K562 (cell line): ENCODE measurements around the gene ERI2. TPM values are rescaled to one million over a fixed set of nuclear protein-coding genes. Genes with fewer than 3 reads are reported as not detected.

Source experiments
- ATAC-seq: fragments of 200-7000 bp; cut with Tn5 transposase; 3 replicates; pipeline ENCODE4 v1.9.1; 2020; ENCODE audit warnings: moderate library complexity
- BruUV-seq: library from RNA; stranded (reverse); fragments of 400-500 nt; replicated peaks from 2 replicates; lab custom pipeline; 2021; lab: Mats Ljungman, UMichigan
- CTCF ChIA-PET: fragments of 300-600 bp; formaldehyde crosslinking; extraction: SDS; loops from one replicate; lab custom pipeline; 2021; ENCODE audit warnings: low intra/inter-chr PET ratio; lab: Yijun Ruan, JAX
- POLR2A ChIA-PET: fragments of 300-600, 350-650 bp; sonication (Branson Sonifier 250); formaldehyde crosslinking; extraction: SDS; loops from one replicate; lab custom pipeline; 2021; ENCODE audit warnings: antibody characterized with exemption, inconsistent platforms; lab: Yijun Ruan, JAX
- DNase-seq, 4 experiments: peaks; one replicate each; pipeline versions ENCODE4 v3.0.0 to v3.0.0-alpha.2; 2011 to 2018; ENCODE audit warnings: low spot score in 3 of 4, mixed read lengths in 3 of 4; ENCODE audit errors: extremely low read depth in 1 of 4
- FAIRE-seq: peaks from 2 replicates; lab custom pipeline; 2011; peaks lifted over from hg19 to GRCh38; lab: Jason Lieb, UNC
- H2AFZ ChIP-seq: 2 replicates; pipeline ENCODE4 v1.6.0; 2011; ENCODE audit warnings: low read depth, low read length, control low read depth, inconsistent platforms
- H3K27ac ChIP-seq: fragments of 200-600 bp; 3 replicates; pipeline ENCODE4 v1.8.0; 2011; ENCODE audit warnings: low read depth, mild to moderate bottlenecking, control low read depth, inconsistent platforms, low read length, moderate library complexity, mixed read lengths; ENCODE audit errors: extremely low read depth
- H3K27me3 ChIP-seq, 2 experiments: fragments of 300-600 bp in 1 of 2; 2 replicates in 1 of 2; 3 replicates in 1 of 2; pipeline versions ENCODE4 v1.6.0 to v1.8.0; 2011; ENCODE audit warnings: inconsistent platforms in 2 of 2, low read length in 2 of 2, mild to moderate bottlenecking in 1 of 2, mixed read lengths in 1 of 2, moderate library complexity in 1 of 2; ENCODE audit not compliant: control insufficient read depth in 2 of 2, insufficient read depth in 2 of 2
- H3K36me3 ChIP-seq: fragments of 300-600 bp; 3 replicates; pipeline ENCODE4 v1.8.0; 2011; ENCODE audit warnings: mild to moderate bottlenecking, low read length, inconsistent platforms; ENCODE audit not compliant: control insufficient read depth, insufficient read depth
- H3K4me1 ChIP-seq, 2 experiments: fragments of 200-600 bp in 1 of 2; replicated peaks in 1 of 2; 2 replicates in 1 of 2; 3 replicates in 1 of 2; pipeline versions ENCODE4 v1.5.1 to v1.8.0; 2011; ENCODE audit warnings: inconsistent platforms in 2 of 2, low read length in 2 of 2, mild to moderate bottlenecking in 1 of 2, mixed read lengths in 1 of 2, moderate library complexity in 1 of 2; ENCODE audit not compliant: control insufficient read depth in 2 of 2, insufficient read depth in 2 of 2
- H3K4me2 ChIP-seq: 2 replicates; pipeline ENCODE4 v1.6.1; 2011; ENCODE audit warnings: low read length, control low read depth, inconsistent platforms, mixed read lengths; ENCODE audit not compliant: insufficient read depth
- H3K4me3 ChIP-seq: fragments of 200-600 bp; sonication (generic), shearing (Covaris generic); 2 replicates; pipeline ENCODE4 v1.5.1; 2016; ENCODE audit warnings: control low read depth, inconsistent platforms
- H3K79me2 ChIP-seq: fragments of 200-600 bp; 3 replicates; pipeline ENCODE4 v1.8.0; 2011; ENCODE audit warnings: low read length, inconsistent platforms; ENCODE audit not compliant: control insufficient read depth, insufficient read depth
- H3K9ac ChIP-seq, 2 experiments: 2 replicates each; pipeline versions ENCODE4 v1.6.0 to v1.6.1; 2011; ENCODE audit warnings: low read depth in 2 of 2, low read length in 2 of 2, control low read depth in 1 of 2, inconsistent platforms in 1 of 2, mild to moderate bottlenecking in 1 of 2, mixed read lengths in 1 of 2; ENCODE audit not compliant: insufficient read depth in 1 of 2
- H3K9me1 ChIP-seq: one replicate; pipeline ENCODE4 v1.6.0; 2011; ENCODE audit warnings: inconsistent platforms, mild to moderate bottlenecking, low read length, moderate library complexity; ENCODE audit not compliant: control insufficient read depth, insufficient read depth
- H3K9me3 ChIP-seq: replicated peaks from 2 replicates; pipeline ENCODE4 v1.5.1; 2011; ENCODE audit warnings: low read depth, low read length, inconsistent platforms; ENCODE audit not compliant: control insufficient read depth, insufficient read depth
- H4K20me1 ChIP-seq: replicated peaks from 2 replicates; pipeline ENCODE4 v1.6.1; 2011; ENCODE audit warnings: low read length, inconsistent platforms, mixed read lengths; ENCODE audit not compliant: control insufficient read depth, insufficient read depth
- ARID3B ChIP-seq: fragments of 250-450 bp; sonication (Bioruptor Pico); IDR thresholded peaks from 2 replicates; pipeline ENCODE4 v1.4.0; 2020; ENCODE audit warnings: borderline replicate concordance
- ASH1L ChIP-seq: fragments of 450-650 bp; IDR thresholded peaks from 2 replicates; pipeline ENCODE4 v1.6.1; 2018; ENCODE audit warnings: borderline replicate concordance, mild to moderate bottlenecking, low read depth; ENCODE audit not compliant: partially characterized antibody
- C11orf30 ChIP-seq: fragments of 450-650 bp; IDR thresholded peaks from 2 replicates; pipeline ENCODE4 v1.6.1; 2016; ENCODE audit warnings: low read depth, mild to moderate bottlenecking
- ELK1 ChIP-seq: sonication (generic); formaldehyde crosslinking; IDR thresholded peaks from 2 replicates; pipeline ENCODE4 v1.8.1; 2022; ENCODE audit warnings: missing genetic modification reagents
- FOXA3 ChIP-seq, 2 experiments: fragments of 450-650 bp in 1 of 2; sonication (generic) in 1 of 2; formaldehyde crosslinking; IDR thresholded peaks in 1 of 2; conservative IDR thresholded peaks in 1 of 2; 2 replicates each; pipeline versions ENCODE4 v1.4.0 to v1.8.0; 2020 to 2022; ENCODE audit warnings: mild to moderate bottlenecking in 2 of 2, missing genetic modification reagents in 1 of 2
- HES1 ChIP-seq: fragments of 450-650 bp; IDR thresholded peaks from 2 replicates; pipeline ENCODE4 v1.6.1; 2016; ENCODE audit warnings: low read depth, mild to moderate bottlenecking, moderate library complexity
- HLTF ChIP-seq: fragments of 450-650 bp; IDR thresholded peaks from 2 replicates; pipeline ENCODE4 v1.6.1; 2016
- HMG20B ChIP-seq: fragments of 250-450 bp; sonication (Bioruptor Pico); IDR thresholded peaks from 2 replicates; pipeline ENCODE4 v1.5.0; 2021; ENCODE audit warnings: mild to moderate bottlenecking
- MED1 ChIP-seq: sonication (generic); formaldehyde crosslinking; IDR thresholded peaks from 2 replicates; pipeline ENCODE4 v1.8.1; 2023; ENCODE audit warnings: missing genetic modification reagents, borderline replicate concordance
- PRMT5 ChIP-seq: sonication (generic); formaldehyde crosslinking; IDR thresholded peaks from 2 replicates; pipeline ENCODE4 v1.5.0; 2020; ENCODE audit warnings: missing genetic modification reagents
- PTTG1 ChIP-seq: fragments of 450-650 bp; IDR thresholded peaks from 2 replicates; pipeline ENCODE4 v1.6.1; 2016; ENCODE audit warnings: low read depth, mild to moderate bottlenecking, missing genetic modification characterization, missing compliant biosample characterization
- RBM25 ChIP-seq: fragments of 200-400 bp; formaldehyde crosslinking; IDR thresholded peaks from 2 replicates; pipeline ENCODE4 v1.6.1; 2018; ENCODE audit warnings: low read length, low read depth, moderate library complexity; ENCODE audit not compliant: severe bottlenecking
- TCF7 ChIP-seq: sonication (generic); IDR thresholded peaks from 2 replicates; pipeline ENCODE4 v1.6.1; 2016; ENCODE audit warnings: antibody characterized with exemption, borderline replicate concordance
- ZNF395 ChIP-seq: fragments of 200-800 bp; sonication (Bioruptor generic); IDR thresholded peaks from 2 replicates; pipeline ENCODE4 v1.6.1; 2017; ENCODE audit warnings: missing genetic modification characterization, missing compliant biosample characterization
- ZNF740 ChIP-seq, 3 experiments: fragments of 200-800 bp in 1 of 3; sonication (Bioruptor generic) in 1 of 3; sonication (generic) in 1 of 3; formaldehyde crosslinking in 1 of 3; IDR thresholded peaks; 2 replicates each; pipeline versions ENCODE4 v1.6.1 to v1.8.0; 2016 to 2022; ENCODE audit warnings: mild to moderate bottlenecking in 2 of 3, missing compliant biosample characterization in 2 of 3, missing genetic modification characterization in 2 of 3, missing genetic modification reagents in 1 of 3
- ZNF830 ChIP-seq: fragments of 250-450 bp; sonication (Bioruptor Pico); IDR thresholded peaks from 2 replicates; pipeline ENCODE4 v1.5.0; 2021; ENCODE audit warnings: mild to moderate bottlenecking
- in situ Hi-C: fragments of 300-500 bp; cut with MboI; formaldehyde crosslinking; loops from 4 replicates; pipeline ENCODE4 v1.15.0; 2018; ENCODE audit warnings: inconsistent platforms, mixed read lengths
- intact Hi-C: fragments of 100-400 bp; cut with micrococcal nuclease; formaldehyde crosslinking; loops from 2 replicates; pipeline ENCODE4 v1.14.2; 2022
- polyA plus RNA-seq, 8 experiments: library from polyadenylated mRNA; depleted of rRNA in 4 of 8; stranded (reverse) in 5 of 8; unstranded in 3 of 8; fragments of >200 nt; fragmentation: Nextera tagmentation in 2 of 8; fragmentation: Illumina TruSeq in 1 of 8; extraction: Ambion mirVana in 2 of 8; extraction: Trizol in 1 of 8; gene quantifications; 2 replicates each; pipeline versions ENCODE4 v1.2.1 to v1.2.3, GENCODE V29; 2011 to 2014; ENCODE audit warnings: inconsistent platforms in 1 of 8, missing spikeins in 1 of 8
- total RNA-seq, 7 experiments: library from RNA; depleted of rRNA in 6 of 7; stranded (reverse); fragments of >200 nt in 6 of 7; fragmentation: Illumina TruSeq in 2 of 7; extraction: Trizol in 2 of 7; gene quantifications; 2 replicates each; pipeline versions ENCODE4 v1.2.1 to v1.2.3, GENCODE V29; 2011 to 2021; ENCODE audit warnings: low replicate concordance in 1 of 7

Gene ERI2
- total and polyA plus RNA-seq, 9 of the 15 experiments (the other 6 are each of a cell fraction or from before 2014, with no cell fraction given), result 23.3 to 57.0 (median 48.1) TPM

GRCh38 chr16:20846551-20846950 is 40.3 kb upstream of the ERI2 start:
- Histone ChIP-seq H3K79me2 (no peaks in the 10 kb centered on the region), H3K4me1 (no peaks in the 10 kb centered on the region), H3K9ac (no peak overlapping the region), H3K4me2 (no peak overlapping the region), H2AFZ (no peak overlapping the region), H3K9me1 (no peaks in the 10 kb centered on the region), H3K27me3 (no peaks in the 10 kb centered on the region), H3K27ac (no peak overlapping the region), H3K36me3 (peaks cover 68% of the 10 kb centered on the region; the same call in 2 of the 3 replicates), H3K9me3 (no peaks in the 10 kb centered on the region), H4K20me1 (no peaks in the 10 kb centered on the region), H3K4me3 (no peak overlapping the region)
- TF ChIP-seq ELK1 (no peak), ARID3B (CRISPR knock-in tag) (no peak), ASH1L (no peak), FOXA3 (CRISPR knock-in tag; conservative IDR thresholded peaks at IDR 0.05 in 1 of 2, IDR thresholded peaks at IDR 0.05 in 1 of 2) (no peak), HLTF (no peak), HMG20B (CRISPR knock-in tag) (no peak), ZNF830 (CRISPR knock-in tag) (no peak), MED1 (CRISPR knock-in tag) (no peak), PTTG1 (tag) (no peak), TCF7 (no peak), RBM25 (no peak), ZNF740 (CRISPR knock-in tag; IDR thresholded peaks at IDR 0.05) (no peak), ZNF740 (tag; IDR thresholded peaks at IDR 0.05) (no peak), C11orf30 (no peak), PRMT5 (CRISPR knock-in tag) (no peak), ZNF395 (CRISPR knock-in tag) (no peak), HES1 (no peak)
- DNase-seq, result no peak
- ChIA-PET CTCF (no interaction called here), POLR2A (interaction anchor here (0.8 to 1.1 kb wide), 2 partner anchors 9 to 54 kb away, joined by 5 to 6 read pairs; partner anchors contain the start of genes DCUN1D3 and LYRM1)
- intact Hi-C loops, result no loop called here
- no peak for FAIRE-seq
- no TSS peak for BruUV-seq
- ATAC-seq, result no peak
- in situ Hi-C loops, result no loop called here
